DMS153 (cell line): ENCODE data around the gene NDUFB2.
"Not testable (repeated sequence)": the region's sequence is repeated elsewhere in the genome, so short reads cannot be mapped to it uniquely, and the experiment has no call there.

Experiments used
- DNase-seq: peaks from one replicate; lab custom pipeline; 2025; lab: John Stamatoyannopoulos, UW

Gene NDUFB2

GRCh38 chr7:140696680-140697446 is at the start of gene NDUFB2:
NDUFB2 (plus strand) TSS chr7:140696708; CDS start chr7:140696745, 37 bp downstream.
- DNase-seq: peak; percentile 50

DNA sequence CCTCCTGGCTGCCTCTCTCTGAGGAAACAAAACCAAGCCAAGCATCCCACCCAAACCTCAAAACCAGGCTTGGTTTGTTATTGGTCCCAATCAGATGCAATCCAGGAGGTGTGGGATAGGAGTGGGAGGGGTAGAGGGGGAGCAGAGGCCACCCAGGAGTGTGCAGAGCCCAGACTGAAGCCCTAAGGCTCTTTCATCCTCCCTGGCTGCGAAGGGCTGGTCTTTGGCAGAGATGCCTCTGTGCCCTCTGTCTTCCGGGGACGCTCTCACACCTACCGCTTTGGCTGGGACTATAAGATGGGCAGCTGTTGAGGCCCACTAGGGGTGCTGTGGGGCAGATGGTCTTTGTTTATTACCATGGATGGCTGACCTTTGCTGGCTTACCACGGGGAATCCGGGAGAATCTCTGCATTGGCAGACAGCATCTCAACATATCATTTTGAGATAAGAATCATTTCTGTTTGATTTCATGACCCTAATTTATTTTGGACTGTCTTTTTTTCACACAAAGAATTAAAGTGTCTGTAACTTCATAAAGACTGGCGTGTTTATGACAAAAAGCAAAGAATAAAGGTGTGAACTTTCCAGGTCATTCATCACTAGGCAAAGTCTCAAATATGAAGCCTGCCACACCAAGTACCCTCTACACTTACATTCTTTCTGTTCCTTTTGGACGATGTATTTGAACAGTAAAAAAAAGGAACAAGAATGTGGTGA is 49.4 kb upstream of the NDUFB2 start:
- peak; percentile 57 for DNase-seq

DNA sequence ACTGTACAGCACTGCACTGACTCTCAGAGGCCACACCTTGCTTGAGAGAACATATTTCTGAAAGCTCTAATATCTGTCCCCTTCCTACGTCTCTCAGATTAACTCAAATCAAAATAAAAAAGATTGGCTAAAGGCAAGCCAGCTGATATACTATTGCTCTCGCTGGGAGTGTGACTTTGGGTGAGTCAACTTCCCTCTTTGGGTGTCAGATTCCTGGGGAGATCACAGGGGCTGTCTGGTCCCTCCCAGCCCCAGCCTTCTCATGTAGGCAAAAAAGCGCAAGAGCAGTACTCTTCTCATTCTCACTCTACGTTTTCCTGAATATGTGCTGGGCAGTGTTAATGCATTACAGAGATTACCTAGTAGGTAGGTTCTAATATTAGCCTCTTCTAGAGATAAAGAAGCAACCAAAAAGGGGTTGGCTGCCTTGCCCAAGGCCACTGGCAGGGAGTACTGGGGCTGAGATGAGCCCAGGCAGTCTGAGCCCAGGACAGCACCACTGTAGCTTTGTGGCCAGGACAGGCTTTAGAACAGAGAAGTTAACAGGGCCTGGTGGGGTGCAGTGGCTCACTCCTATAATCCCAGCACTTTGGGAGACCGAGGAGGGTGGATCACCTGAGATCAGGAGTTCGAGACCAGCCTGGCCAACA is 46.8 kb upstream of the NDUFB2 start:
- no peak for DNase-seq

GRCh38 chr7:140650367-140650766 is 46.1 kb upstream of the NDUFB2 start:
- DNase-seq: no peak

- DNase-seq: peak; percentile 50
Observed at GRCh38 chr7:140653319-140654108, 43.0 kb upstream of the NDUFB2 start.

- DNase-seq: no peak
Observed at GRCh38 chr7:140654109-140654387, 42.5 kb upstream of the NDUFB2 start.

- no peak for DNase-seq
Observed at GRCh38 chr7:140654661-140655060, 41.8 kb upstream of the NDUFB2 start.

DNA sequence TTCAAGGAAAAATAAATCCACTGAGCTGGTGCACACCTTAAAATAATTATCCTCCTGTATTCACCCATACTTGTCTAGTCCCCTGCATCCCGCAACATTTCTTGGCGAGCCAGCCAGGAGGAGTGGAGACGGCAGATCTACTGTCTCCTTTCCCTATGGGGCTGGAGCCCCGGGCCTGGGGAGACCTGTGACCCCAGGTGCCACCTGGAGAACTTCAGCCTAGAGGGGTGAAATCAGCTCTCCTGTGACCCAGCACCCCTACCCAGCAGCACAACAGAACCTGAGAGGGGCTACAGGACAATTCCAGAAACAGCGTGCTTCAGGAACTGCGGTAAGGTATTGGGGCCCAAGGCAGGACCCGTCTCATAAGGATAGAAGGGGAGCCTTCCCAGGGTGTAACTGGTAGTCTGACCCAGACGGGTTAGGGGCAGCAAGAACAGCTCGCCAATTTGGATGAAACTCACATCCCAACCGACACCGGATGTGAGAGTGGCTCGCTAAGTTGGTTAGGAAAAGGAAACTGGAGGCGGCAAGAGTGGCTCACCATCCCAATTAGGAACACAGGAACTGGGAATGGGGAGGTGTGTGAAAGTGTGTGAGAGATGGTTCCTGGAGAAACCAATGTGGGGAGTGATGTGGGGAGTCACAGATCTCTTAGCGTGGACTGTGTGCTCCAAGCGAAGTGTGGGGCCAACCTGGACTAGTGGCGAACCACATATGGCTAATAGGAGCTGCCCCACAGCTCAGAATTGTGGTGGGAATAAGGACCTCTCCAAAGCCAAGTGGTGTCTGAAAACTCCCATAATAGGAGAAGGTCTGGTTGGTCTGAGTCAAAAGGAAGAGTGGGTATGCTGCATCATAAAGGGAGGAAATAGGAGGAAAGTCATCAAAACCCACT is 40.7 kb upstream of the NDUFB2 start:
- no peak for DNase-seq

DNA sequence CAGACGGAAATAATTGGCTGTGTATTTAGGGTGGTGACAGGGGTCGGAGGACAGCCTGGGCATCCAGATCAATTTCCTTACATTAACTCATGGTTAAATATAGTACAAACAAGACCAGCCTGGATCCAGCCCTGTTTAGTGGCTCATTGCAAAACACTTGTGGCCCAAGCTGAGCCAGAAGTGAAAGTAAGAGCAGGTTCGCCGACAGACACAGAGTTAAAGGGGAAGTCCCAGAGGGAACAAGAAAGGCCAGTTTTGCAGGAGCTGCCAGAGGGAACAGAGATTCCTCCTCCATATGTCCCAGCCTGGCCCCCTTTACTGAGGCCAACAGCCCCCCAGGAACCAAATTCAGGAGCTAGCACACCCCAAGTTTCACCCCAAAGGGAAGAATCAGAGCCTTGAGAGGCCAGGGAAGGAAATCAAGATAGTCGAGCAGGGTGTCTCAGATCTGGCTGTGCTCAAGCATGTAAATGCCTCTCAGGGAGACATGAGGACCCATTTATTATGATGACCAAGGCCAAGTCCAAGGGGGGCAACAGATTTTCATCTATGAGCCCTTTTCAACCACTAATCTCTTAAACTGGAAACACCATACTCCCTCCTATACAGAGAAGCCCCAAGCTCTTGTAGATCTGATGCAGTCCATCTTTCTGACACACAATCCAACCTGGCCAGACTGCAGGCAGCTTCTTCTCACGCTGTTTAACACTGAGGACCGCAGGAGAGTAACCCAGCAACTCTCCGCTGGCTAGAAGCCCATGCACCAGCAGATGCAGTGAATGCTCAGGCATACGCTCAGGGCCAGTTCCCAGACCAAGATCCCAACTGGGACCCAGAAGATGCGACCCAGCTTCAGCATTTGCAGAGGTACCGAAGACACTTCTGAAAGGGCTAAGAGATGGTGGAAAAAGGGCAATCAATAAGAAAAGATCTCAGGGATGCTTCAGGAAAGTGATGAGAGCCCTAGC is 39.7 kb upstream of the NDUFB2 start:
- DNase-seq: peak; percentile 18

DNA sequence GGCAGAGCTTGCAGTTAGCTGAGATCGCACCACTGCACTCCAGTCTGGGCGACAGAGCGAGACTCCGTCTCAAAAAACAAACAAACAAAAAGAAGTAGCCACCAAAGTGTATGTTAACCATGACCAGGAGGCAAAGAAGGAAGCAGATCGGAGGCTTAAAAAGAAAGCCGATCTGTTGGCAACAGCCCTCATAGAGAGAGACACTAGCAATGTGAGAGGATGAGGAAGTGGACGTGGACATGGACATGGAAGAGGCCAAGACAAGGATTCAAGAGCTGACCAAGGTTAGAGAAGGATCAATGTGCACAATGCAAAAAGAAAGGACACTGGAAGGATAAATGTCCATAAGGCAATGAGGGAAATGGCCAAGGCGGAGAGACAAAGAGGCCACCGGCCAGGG is 38.6 kb upstream of the NDUFB2 start:
- no peak for DNase-seq

DNA sequence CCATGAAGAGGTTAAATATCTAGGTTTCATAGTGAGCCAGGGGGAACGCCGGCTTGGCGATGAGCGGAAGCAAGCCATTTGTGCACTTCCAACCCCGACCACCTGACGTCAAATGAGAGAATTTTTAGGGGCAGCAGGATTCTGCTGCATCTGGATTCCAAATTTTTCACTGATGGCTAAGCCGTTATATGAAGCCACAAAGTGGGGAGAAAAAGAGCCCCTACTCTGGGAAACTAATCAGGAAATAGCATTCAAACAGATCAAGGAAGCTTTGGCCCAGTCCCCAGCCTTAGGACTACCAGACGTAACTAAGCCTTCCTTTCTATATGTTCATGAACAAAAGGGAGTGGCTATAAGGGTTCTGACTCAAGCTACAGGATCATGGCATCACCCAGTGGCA is 36.7 kb upstream of the NDUFB2 start:
- DNase-seq: no peak

DNA sequence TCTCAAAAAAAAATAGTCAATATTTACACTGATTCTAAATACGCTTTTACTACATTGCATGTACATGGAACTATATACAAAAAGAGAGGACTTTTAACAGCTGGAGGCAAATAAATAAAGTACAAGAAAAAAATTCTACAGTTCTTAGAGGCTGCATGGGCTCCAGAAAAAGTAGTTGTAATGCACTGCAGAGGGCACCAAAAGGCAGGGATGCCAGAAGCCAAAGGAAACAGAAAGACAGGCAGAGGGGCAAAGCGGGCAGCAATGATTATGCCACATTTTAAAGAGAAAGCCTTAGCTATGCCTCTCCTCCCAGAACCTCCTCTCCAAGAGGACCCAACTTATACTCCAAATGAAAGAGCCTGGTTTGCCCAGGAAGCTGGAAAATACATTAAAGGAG is 35.4 kb upstream of the NDUFB2 start:
- DNase-seq: no peak

DNA sequence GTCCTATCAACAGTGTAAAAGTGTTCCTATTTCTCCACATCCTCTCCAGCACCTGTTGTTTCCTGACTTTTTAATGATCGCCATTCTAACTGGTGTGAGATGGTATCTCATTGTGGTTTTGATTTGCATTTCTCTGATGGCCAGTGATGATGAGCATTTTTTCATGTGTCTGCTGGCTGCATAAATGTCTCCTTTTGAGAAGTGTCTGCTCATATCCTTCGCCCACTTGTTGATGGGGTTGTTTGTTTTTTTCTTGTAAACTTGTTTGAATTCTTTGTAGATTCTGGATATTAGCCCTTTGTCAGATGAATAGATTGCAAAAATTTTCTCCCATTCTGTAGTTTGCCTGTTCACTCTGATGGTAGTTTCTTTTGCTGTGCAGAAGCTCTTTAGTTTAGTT is 33.6 kb upstream of the NDUFB2 start:
- not testable (repeated sequence) for DNase-seq

DNA sequence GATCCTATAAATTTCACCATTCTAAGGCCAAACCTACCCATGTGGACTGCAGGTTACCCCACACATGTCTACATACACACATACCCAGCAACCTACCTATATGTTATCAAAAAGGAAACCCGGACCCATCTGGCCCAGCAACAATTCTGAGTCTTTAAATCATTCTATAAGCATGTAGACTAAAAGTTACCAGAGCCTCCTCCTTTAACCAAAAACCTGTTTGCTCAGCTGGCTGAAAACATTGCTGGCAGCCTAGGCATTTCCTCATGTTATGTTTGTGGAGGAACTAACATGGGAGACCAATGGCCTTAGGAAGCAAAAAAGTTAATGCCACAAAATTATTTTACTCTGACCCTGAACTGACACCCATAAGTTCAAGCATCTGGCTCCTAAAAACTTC is 29.0 kb upstream of the NDUFB2 start:
- no peak for DNase-seq

DNA sequence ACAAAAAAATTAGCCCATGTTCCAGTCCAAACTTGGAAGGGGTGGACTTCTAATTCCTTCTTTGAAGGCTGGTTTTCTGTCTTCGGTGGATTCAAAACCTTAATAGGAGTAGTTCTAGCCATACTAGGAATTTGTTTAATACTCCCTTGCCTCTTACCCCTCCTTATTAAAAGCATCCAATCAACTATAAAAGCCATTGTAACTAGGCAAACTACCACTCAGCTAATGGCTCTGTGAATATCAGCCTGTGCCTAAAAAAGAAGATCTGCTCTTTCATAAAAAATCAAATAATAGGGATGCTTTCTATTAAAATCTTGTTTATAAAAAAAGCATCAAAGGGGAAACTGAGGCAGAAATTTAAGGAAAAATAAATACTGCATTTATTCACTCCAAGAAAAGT is 27.9 kb upstream of the NDUFB2 start:
- no peak for DNase-seq

DNA sequence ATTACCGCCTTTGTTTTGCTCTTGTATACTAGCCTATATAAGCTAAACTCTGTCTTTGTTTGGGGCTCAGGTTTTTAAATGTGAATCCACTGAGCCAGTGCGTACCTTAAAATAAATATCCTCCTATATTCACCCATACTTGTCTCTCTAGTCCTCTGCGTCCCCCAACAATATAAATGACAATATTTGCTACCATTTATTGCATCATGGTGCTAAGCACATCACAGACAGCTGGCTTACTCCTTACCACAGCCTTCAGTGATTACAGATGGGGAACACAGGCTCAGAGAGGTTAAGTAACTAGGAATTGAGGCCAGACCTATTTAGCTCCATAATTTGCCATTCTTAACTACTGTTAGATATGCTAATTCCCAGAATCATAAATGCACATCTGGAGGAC is 27.2 kb upstream of the NDUFB2 start:
- no peak for DNase-seq

DNA sequence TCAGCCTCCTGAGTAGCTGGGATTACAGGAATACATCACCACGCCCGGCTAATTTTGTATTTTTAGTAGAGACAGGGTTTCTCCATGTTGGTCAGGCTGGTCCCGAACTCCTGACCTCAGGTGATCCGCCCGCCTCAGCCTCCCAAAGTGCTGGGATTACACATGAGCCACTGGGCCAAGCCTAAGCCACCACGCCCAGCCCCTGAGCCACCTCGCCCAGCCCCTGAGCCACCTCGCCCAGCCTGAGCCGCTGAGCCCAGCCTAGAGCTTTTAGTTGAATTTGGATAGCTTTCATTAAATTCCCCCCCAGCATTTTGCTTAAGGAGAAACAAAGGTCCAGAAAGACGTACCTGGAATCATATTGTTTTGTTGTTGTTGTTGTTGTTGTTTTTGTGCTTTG is 26.6 kb upstream of the NDUFB2 start:
- DNase-seq: not testable (repeated sequence)

GRCh38 chr7:140670343-140670935 is 26.1 kb upstream of the NDUFB2 start:
- no peak for DNase-seq

DNA sequence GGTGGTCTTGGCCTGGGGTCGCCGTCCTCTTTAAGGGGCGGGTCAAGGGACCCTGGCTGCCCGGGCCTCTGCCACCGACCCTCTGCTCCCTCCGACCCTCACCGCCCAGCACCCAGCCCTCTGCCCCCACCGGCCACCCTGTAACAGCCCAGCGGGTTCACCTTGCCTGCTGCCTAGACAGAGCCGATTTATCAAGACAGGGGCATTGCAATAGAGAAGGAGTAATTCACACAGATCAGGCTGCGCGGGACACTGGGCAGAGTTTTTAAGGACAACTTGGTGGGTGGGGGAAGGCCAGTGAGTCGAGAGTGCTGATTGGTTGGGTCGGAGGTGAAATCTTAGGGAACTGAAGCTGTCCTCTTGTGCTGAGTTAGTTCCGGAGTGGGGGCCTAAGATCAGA is 24.5 kb upstream of the NDUFB2 start:
- no peak for DNase-seq
